Hepatocyte (in vitro differentiated cells): Measurements from ENCODE around the gene CBL. TPM values are rescaled to one million over a fixed set of nuclear protein-coding genes. Genes with fewer than 3 reads are reported as not detected.

Experiments
- DNase-seq: peaks from one replicate; pipeline ENCODE4 v3.0.0-alpha.2; 2016; ENCODE audit warnings: low spot score
- H2AFZ ChIP-seq: fragments of 200-600 bp; sonication (generic); 2 replicates; pipeline ENCODE4 v1.6.0; 2016; ENCODE audit warnings: antibody characterized with exemption, mild to moderate bottlenecking
- H3K27ac ChIP-seq: fragments of 200-600 bp; sonication (generic); 2 replicates; pipeline ENCODE4 v1.5.1; 2016; ENCODE audit warnings: mild to moderate bottlenecking
- H3K27me3 ChIP-seq: fragments of 200-600 bp; sonication (generic); 2 replicates; pipeline ENCODE4 v1.6.1; 2016
- H3K36me3 ChIP-seq: fragments of 200-600 bp; sonication (generic); replicated peaks from 2 replicates; pipeline ENCODE4 v1.5.1; 2016; ENCODE audit warnings: low read depth; ENCODE audit not compliant: insufficient read depth
- H3K4me1 ChIP-seq: fragments of 200-600 bp; sonication (generic); 2 replicates; pipeline ENCODE4 v1.5.1; 2016; ENCODE audit warnings: mild to moderate bottlenecking, moderate library complexity; ENCODE audit not compliant: insufficient read depth
- H3K4me2 ChIP-seq: fragments of 200-600 bp; sonication (generic); 2 replicates; pipeline ENCODE4 v1.6.0; 2016
- H3K4me3 ChIP-seq: fragments of 200-600 bp; sonication (generic); 2 replicates; pipeline ENCODE4 v1.5.1; 2016; ENCODE audit warnings: mild to moderate bottlenecking
- H3K79me2 ChIP-seq: fragments of 200-600 bp; sonication (generic); 2 replicates; pipeline ENCODE4 v1.6.0; 2017; ENCODE audit warnings: mild to moderate bottlenecking
- H3K9me2 ChIP-seq: fragments of 200-600 bp; sonication (generic); replicated peaks from 2 replicates; pipeline ENCODE4 v1.6.0; 2017; ENCODE audit warnings: mild to moderate bottlenecking; ENCODE audit not compliant: insufficient read depth
- H3K9me3 ChIP-seq: fragments of 200-600 bp; sonication (generic); 2 replicates; pipeline ENCODE4 v1.5.1; 2016; ENCODE audit warnings: low read depth, mild to moderate bottlenecking
- H4K20me1 ChIP-seq: fragments of 200-600 bp; sonication (generic); 2 replicates; pipeline ENCODE4 v1.6.0; 2016; ENCODE audit warnings: mild to moderate bottlenecking; ENCODE audit not compliant: insufficient read depth, poor library complexity, severe bottlenecking
- CTCF ChIP-seq: fragments of 200-600 bp; sonication (generic); IDR thresholded peaks from 2 replicates; pipeline ENCODE4 v1.5.1; 2016; ENCODE audit warnings: antibody characterized with exemption, mild to moderate bottlenecking; ENCODE audit not compliant: poor library complexity
- EZH2 ChIP-seq: fragments of 200-600 bp; sonication (generic); IDR thresholded peaks from 2 replicates; pipeline ENCODE4 v1.6.1; 2016; ENCODE audit warnings: antibody characterized with exemption, mild to moderate bottlenecking, borderline replicate concordance
- EZH2phosphoT487 ChIP-seq: fragments of 200-600 bp; sonication (generic); IDR thresholded peaks from one replicate; pipeline ENCODE4 v1.6.1; 2018; ENCODE audit warnings: antibody characterized with exemption, mild to moderate bottlenecking, low read depth, moderate library complexity; ENCODE audit not compliant: unreplicated experiment, severe bottlenecking
- WGBS: methylation state at CpG from one replicate; pipeline ENCODE4 v1.1.6; 2016; ENCODE audit warnings: low lambda C conversion rate; ENCODE audit errors: missing lambda C conversion rate; 5-methylcytosine and 5-hydroxymethylcytosine counted together
- polyA plus RNA-seq: library from polyadenylated mRNA; unstranded; fragments of >200 nt; fragmentation: Nextera tagmentation; extraction: Ambion mirVana; gene quantifications from 2 replicates; pipeline ENCODE4 v1.2.1, GENCODE V29; 2016
- total RNA-seq: library from RNA; depleted of rRNA; stranded (reverse); fragments of >200 nt; gene quantifications from 2 replicates; pipeline ENCODE4 v1.2.3, GENCODE V29; 2014

Gene CBL
- total and polyA plus RNA-seq, 2 experiments from 2014 or later: 6.6 to 15.6 TPM

- H3K4me2 ChIP-seq: no peak within 1 kb of the TSS
Measured at GRCh38 chr11:119346605-119347004, 140.5 kb downstream of the CBL start, which contains the start of gene MFRP. MFRP (minus strand) TSS chr11:119346705; CDS start chr11:119346513, 192 bp downstream.

GRCh38 chr11:119347242-119347641, 141.1 kb downstream of the CBL start:
- no peaks in the 10 kb centered on the region for H3K9me3 ChIP-seq
- H3K4me2 ChIP-seq: no peak overlapping the region
- no peak for DNase-seq
- H3K79me2 ChIP-seq: no peaks in the 10 kb centered on the region
- no peak overlapping the region for H2AFZ ChIP-seq
- no peaks in the 10 kb centered on the region for H4K20me1 ChIP-seq
- H3K4me3 ChIP-seq: no peak overlapping the region
- H3K4me1 ChIP-seq: no peaks in the 10 kb centered on the region
- no peaks in the 10 kb centered on the region for H3K36me3 ChIP-seq
- H3K27me3 ChIP-seq: peaks cover 13% of the 10 kb centered on the region
- H3K27ac ChIP-seq: no peak overlapping the region
- H3K9me2 ChIP-seq: no peaks in the 10 kb centered on the region
- TF ChIP-seq EZH2 (no peak), EZH2phosphoT487 (no peak), CTCF (no peak)
- 86% methylated on average over 2 of the region's 2 CpGs for WGBS

More at GRCh38 chr11:119346605-119347004, 140.5 kb downstream of the CBL start, which contains the start of gene MFRP:
- Histone ChIP-seq H3K79me2 (no peaks in the 10 kb centered on the region), H3K4me3 (no peak within 1 kb of the TSS), H3K9me2 (no peaks in the 10 kb centered on the region), H3K9me3 (no peaks in the 10 kb centered on the region), H3K4me1 (no peaks in the 10 kb centered on the region), H4K20me1 (no peaks in the 10 kb centered on the region), H2AFZ (no peak within 1 kb of the TSS), H3K27me3 (peaks cover 13% of the 10 kb centered on the region), H3K27ac (no peak within 1 kb of the TSS), H3K36me3 (no peaks in the 10 kb centered on the region)
- 65% methylated on average over 6 of the region's 6 CpGs for WGBS
- DNase-seq: no peak
- no peak for TF ChIP-seq EZH2phosphoT487

GRCh38 chr11:119347940-119348605, 141.9 kb downstream of the CBL start:
- H4K20me1 ChIP-seq: no peaks in the 10 kb centered on the region
- no peak overlapping the region for H3K4me2 ChIP-seq
- H3K79me2 ChIP-seq: no peaks in the 10 kb centered on the region
- 69% methylated on average over 16 of the region's 16 CpGs for WGBS
- no peaks in the 10 kb centered on the region for H3K9me3 ChIP-seq
- H3K27me3 ChIP-seq: peaks cover 7% of the 10 kb centered on the region
- no peak overlapping the region for H3K4me3 ChIP-seq
- H3K36me3 ChIP-seq: no peaks in the 10 kb centered on the region
- DNase-seq: no peak
- TF ChIP-seq EZH2phosphoT487: no peak
- no peak for TF ChIP-seq CTCF
- no peak for TF ChIP-seq EZH2
- no peak overlapping the region for H2AFZ ChIP-seq
- peaks cover under 1% of the 10 kb centered on the region for H3K4me1 ChIP-seq
- H3K27ac ChIP-seq: no peak overlapping the region
- no peaks in the 10 kb centered on the region for H3K9me2 ChIP-seq

- TF ChIP-seq CTCF (no peak), EZH2phosphoT487 (no peak), EZH2 (no peak)
- H3K36me3 ChIP-seq: no peaks in the 10 kb centered on the region
- 85% methylated on average over 6 of the region's 6 CpGs for WGBS
- H3K9me3 ChIP-seq: no peaks in the 10 kb centered on the region
- no peaks in the 10 kb centered on the region for H3K27me3 ChIP-seq
- no peaks in the 10 kb centered on the region for H3K9me2 ChIP-seq
- no peaks in the 10 kb centered on the region for H4K20me1 ChIP-seq
- H3K27ac ChIP-seq: no peak overlapping the region
- H2AFZ ChIP-seq: no peak overlapping the region
- no peak for DNase-seq
- no peak overlapping the region for H3K4me3 ChIP-seq
- H3K4me1 ChIP-seq: peaks cover 7% of the 10 kb centered on the region
- H3K79me2 ChIP-seq: no peaks in the 10 kb centered on the region
- no peak overlapping the region for H3K4me2 ChIP-seq
Measured at GRCh38 chr11:119350302-119350701, 144.2 kb downstream of the CBL start.
